NK-92 treated with Interleukin-12 subunit alpha and Interleukin-12 subunit beta, amount 100 ng/mL, for 24 hours (cell line): ENCODE results near the gene COMMD4.

Source experiments
- DNase-seq: peaks from one replicate; lab custom pipeline; 2025; lab: John Stamatoyannopoulos, UW

COMMD4 gene

GRCh38 chr15:75356517-75356916, 20.7 kb downstream of the COMMD4 start:
- no peak for DNase-seq

GRCh38 chr15:75357976-75358673, 22.3 kb downstream of the COMMD4 start:
- DNase-seq = no peak

DNA sequence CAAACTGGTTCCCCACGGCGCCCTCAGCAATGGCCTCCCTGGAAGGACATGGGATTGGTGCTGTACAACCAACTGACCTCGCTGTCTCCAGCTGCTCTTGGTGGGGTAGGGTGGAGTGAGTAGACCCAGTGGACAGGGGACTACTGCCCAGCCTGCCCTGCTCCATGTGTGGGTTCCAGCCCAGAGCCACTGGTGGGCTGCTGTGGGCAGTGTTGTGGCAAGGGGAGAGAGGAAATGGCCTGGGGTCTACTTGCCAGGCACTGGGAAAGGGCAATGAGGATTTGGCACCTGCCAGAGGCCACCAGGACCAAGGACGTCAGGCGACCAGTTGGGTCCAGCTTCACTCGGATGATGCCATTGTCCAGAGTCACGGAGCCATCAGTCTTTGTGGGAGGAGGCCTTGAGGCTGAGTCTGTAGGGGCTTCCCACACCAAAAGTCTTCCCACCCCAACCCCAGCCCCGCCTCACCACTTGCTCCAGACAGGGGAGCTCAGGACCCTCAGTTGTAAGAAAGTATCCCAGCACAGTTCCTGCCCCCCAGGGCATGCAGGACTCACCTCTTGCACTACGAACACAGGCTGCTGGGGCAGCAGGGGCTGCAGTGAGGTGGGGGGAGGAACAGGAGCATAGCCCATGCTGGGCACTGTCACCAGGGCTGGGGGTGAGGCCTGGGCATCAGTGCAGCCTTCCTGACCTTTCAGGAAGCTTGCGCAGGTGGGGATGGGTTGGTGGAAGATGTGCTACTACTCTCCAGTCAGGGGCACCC, 23.1 kb downstream of the COMMD4 start:
- no peak for DNase-seq

DNA sequence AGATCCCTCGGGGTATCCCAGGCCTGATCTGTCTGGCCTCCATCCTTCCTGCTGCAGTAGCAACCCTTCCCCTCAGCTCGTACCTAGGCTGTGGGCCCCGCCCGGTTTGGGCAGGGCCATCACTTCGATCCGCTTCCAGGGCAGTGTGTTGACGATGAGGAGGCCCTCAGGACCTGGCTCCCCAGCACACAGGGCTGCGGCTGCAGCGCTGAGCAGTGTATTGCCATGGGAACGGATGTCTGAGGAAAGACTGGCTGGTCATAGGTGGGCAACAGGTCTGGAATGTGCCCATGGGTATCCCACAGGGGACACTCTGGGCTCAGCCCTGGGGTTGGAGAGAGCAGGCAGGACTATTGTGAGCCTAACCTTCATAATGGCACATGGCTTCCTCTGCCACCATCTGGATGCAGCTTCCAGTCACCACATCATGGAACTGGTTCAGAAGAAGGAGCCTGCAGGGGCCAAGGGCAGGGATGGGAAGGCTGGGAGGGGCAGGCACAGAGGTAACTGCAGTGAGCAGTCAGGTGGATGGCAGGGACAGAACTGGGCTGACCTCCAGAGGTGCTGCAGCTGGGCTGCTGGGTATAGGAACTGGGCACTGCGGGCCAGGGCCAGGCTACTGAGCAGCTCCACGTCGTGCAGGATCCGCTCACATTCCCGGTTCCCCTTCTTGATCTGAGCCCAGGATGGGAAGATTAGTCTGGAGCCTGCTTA, 23.8 kb downstream of the COMMD4 start:
- no peak for DNase-seq

DNA sequence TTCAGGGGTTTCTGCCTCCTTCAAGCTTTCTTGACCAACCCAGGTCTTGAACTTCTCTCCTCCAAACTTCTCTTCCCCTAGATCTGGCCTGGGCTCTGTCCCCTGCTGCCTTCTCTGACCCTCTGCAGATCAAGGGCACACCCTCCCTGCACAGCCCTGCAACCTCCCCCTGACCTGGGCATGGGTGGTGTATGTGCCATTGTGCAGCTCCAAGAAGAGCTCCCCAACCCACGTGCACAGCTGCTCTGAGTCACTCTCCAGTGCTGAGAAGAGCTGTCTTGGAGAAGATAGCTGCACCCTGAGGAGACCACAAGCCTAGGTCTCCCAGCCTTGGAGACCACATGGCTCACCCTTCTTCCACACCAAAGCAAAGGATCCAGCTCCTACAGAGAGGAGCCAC, 24.5 kb downstream of the COMMD4 start:
- no peak for DNase-seq

- no peak for DNase-seq
Measured at GRCh38 chr15:75360856-75361255, 25.0 kb downstream of the COMMD4 start.

DNA sequence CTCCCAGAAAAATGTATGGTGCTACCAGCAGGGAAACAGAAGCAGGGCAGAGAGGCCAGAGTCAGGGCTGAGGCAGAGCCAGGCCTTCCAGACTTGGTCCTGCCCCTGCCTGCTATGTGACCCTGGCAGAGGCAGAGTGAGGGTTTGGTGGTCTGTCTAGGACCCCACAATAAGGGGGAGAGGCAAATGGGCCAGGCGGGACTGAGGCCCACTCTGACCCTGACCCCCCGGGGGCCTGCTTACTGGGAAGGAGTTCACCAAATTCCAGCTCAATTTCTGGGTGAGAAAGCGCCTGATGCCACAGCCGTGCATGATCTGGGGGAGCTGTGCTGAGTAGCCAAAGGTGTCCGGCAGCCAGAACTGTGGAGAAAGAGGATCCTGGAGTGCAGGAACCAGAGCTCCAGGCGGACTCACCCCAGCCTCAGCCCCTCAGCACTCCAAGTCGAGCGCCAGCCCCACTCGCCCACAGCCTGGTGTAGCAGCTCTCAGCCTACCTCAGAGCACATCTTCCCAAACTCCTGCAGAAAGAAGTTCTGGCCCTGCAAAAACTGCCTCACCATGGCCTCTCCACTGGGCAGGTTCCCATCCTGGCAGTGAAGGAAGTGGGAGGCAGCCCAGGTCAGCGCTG, 25.6 kb downstream of the COMMD4 start:
- DNase-seq = no peak

DNA sequence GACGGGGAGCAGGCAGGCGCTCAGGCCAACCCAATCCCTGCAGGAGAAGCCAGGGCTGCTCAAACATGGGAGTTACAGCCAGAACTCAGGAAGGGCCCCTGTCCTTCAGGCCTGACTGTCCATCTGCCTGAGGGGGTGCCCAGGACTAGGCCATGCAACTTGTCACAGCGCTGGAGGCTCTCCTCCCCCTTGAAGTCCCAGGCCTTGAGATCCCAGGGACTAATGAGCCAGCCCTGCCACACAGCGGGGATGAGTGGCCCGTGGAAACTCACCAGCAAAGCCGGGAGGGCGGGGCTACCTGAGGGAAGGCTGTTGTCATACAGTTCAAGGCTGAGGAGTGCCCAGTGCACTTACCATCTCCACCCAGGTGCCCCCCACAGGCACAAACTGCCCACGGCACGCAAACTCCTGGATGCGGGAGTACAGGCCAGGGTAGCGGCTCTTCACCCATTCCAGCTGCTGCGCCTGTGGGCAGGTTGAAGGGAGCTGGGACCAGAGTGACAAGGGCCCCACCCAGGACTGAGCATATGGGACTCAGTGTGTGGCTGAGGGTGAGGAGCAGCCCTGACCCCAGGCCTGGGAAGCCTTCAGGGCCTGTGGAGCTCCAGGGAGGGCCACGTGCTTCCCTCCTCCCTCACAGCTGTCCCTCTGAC, 26.3 kb downstream of the COMMD4 start:
- no peak for DNase-seq

GRCh38 chr15:75362642-75363249, 26.9 kb downstream of the COMMD4 start:
- no peak for DNase-seq

- DNase-seq = no peak
Measured at GRCh38 chr15:75363786-75364185, 27.9 kb downstream of the COMMD4 start.

DNA sequence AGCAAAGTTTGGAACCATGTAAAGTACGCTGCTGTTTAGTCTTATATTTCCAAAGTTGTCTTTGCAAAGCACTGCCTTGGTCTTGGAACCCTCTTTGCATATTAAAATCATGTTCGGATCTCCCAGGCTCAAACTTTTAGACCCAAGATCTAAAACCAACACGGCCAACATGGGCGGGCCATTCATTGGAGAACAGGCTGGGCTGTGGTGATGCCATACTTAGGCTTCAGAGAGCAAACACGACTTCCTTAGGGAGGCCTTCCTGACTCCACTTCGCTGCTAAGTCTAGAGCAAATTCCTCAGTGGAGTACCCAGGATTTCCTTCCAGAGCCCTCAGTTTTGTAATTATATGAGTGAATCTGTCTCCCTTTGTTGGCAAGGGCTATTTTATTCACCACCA, 29.0 kb downstream of the COMMD4 start:
- DNase-seq = no peak

GRCh38 chr15:75366163-75366562, 30.3 kb downstream of the COMMD4 start:
- DNase-seq = no peak

DNA sequence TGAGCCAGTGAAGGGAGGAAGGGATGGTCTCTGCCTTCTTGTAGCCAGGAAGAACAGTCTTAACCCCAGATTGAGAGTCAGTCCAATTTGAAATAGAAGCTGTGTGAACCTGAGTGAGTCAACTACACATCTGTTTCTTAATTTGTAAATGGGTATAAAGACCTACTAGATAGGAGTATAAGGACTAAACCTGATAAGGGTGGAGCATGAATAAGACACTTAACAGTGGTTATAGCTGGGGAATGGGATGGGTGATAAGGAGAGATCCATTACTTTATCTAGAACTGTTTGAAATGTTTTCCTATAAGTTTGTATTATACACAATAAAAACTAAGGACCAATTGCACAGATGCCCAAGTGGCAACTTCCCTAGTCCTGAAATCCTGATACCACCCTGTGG, 31.1 kb downstream of the COMMD4 start:
- DNase-seq = no peak

DNA sequence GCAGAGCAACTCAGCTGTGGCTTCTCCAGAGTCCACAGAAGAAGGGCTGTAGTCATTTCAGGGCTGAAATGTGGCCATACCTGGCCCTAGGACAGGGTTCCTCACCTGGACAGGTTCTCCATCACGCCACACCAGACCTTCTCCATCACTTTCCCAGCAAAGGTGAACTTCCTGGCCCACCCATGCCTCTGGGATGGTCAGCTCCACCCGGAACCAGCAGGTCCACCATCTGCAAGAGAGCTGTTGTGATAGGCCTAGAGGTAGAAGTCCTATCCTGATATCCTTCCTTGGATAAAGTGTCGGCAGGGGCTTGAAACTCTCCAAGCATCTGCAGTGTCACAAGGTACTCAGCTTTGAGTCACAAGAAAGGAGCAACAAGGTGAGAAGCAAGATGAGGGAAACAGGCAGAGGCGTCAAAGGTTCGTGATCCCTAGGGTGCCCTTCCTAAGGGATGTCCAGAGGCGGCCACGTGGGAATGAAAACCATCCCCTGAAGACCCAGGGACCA, 31.6 kb downstream of the COMMD4 start:
- no peak for DNase-seq

- peak; percentile 97 for DNase-seq
Measured at GRCh38 chr15:75367913-75368688, 32.2 kb downstream of the COMMD4 start, which contains the start of gene MAN2C1. TSS of gene MAN2C1 (minus strand) at chr15:75368607. CDS start at chr15:75368583, 24 bp downstream.

GRCh38 chr15:75368689-75369239, 32.9 kb downstream of the COMMD4 start:
- no peak for DNase-seq

GRCh38 chr15:75369897-75370581, 34.2 kb downstream of the COMMD4 start:
- no peak for DNase-seq

GRCh38 chr15:75371486-75371885, 35.6 kb downstream of the COMMD4 start:
- DNase-seq = no peak

DNA sequence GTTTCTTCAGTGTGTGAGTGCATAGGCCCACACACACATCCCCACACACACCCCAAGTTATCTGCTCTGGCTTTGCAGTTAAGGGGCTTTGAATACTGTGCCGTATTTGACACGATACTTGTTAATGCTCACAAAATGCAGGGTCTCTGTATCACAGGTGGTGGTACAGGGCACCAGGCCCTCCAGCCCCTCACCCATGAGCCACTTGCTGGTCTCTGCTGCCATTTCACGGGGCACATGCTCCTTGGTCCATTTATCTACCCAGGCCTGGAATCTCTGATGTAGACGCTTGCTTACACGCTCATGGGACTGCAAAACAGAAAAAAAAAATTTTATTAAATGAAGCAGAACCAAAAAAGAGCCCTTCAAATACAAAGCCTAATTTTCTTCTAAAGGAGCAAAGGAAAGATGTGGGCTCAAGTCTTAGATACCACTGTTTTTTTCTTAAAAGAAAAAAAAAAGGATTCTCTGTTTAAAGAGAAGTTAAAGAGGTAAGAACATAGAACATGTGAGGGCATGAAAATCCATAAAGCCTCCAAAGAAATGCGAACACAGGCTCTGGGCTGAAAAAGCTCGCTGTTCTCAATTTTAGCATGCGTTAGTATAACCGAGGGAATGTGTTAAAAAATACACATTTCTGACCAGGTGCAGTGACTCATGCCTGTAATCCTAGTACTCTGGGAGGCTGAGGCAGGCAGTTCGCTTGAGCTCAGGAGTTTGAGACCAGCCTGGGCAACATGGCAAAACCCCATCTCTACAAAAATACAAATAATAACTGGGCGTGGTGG, 36.2 kb downstream of the COMMD4 start:
- no peak for DNase-seq
